SK-N-SH (cell line): ENCODE results near the gene SEMA3A. TPM values are rescaled to one million over a fixed set of nuclear protein-coding genes. Genes with fewer than 3 reads are reported as not detected.
A peak's percentile ranks its signal among the peaks of the same experiment; 100 is the strongest.
"Not testable (repeated sequence)": the region's sequence is repeated elsewhere in the genome, so short reads cannot be mapped to it uniquely, and the experiment has no call there.

ENCODE experiments used
- CTCF ChIA-PET: fragments of 300-600, 350-600 bp; formaldehyde crosslinking; extraction: SDS; loops from one replicate; lab custom pipeline; 2021; lab: Yijun Ruan, JAX
- POLR2A ChIA-PET: fragments of 350-600 bp; sonication (Branson Sonifier 250); formaldehyde crosslinking; extraction: SDS; loops from one replicate; lab custom pipeline; 2020; ENCODE audit warnings: antibody characterized with exemption, inconsistent platforms; lab: Yijun Ruan, JAX
- DNase-seq: peaks from one replicate; pipeline ENCODE4 v3.0.0; 2012
- H2AFZ ChIP-seq: fragments of 200-600 bp; sonication (generic); 2 replicates; pipeline ENCODE4 v1.8.1; 2016; ENCODE audit warnings: antibody characterized with exemption, mild to moderate bottlenecking, low read depth
- H3F3A ChIP-seq: fragments of 200-600 bp; sonication (generic); replicated peaks from 2 replicates; pipeline ENCODE3; 2016; ENCODE audit warnings: antibody characterized with exemption, mild to moderate bottlenecking; ENCODE audit not compliant: insufficient read depth
- H3K27ac ChIP-seq, 2 experiments: fragments of 200-500 bp in 1 of 2; fragments of 200-600 bp in 1 of 2; sonication (Bioruptor generic) in 1 of 2; sonication (generic), shearing (Covaris generic) in 1 of 2; 2 replicates each; pipeline versions ENCODE4 v1.5.1 to v1.6.1; 2014 to 2016; ENCODE audit warnings: low read depth in 2 of 2, inconsistent platforms in 1 of 2, low read length in 1 of 2, mild to moderate bottlenecking in 1 of 2, mixed read lengths in 1 of 2
- H3K27me3 ChIP-seq: fragments of 200-600 bp; sonication (generic), shearing (Covaris generic); 2 replicates; pipeline ENCODE4 v1.6.1; 2016; ENCODE audit warnings: mixed run types; ENCODE audit not compliant: insufficient read depth
- H3K36me3 ChIP-seq, 2 experiments: fragments of 200-500 bp in 1 of 2; fragments of 200-600 bp in 1 of 2; sonication (Bioruptor generic) in 1 of 2; sonication (generic) in 1 of 2; replicated peaks in 1 of 2; 2 replicates each; pipeline versions ENCODE3 to v1.5.1; 2014 to 2016; ENCODE audit warnings: low read length in 1 of 2, mild to moderate bottlenecking in 1 of 2; ENCODE audit not compliant: insufficient read depth in 2 of 2, control insufficient read depth in 1 of 2
- H3K4me1 ChIP-seq, 2 experiments: fragments of 200-500 bp in 1 of 2; fragments of 200-600 bp in 1 of 2; sonication (Bioruptor generic) in 1 of 2; sonication (generic), shearing (Covaris generic) in 1 of 2; 2 replicates each; pipeline versions ENCODE4 v1.5.1 to v1.6.1; 2014 to 2016; ENCODE audit warnings: low read depth in 1 of 2, low read length in 1 of 2, mixed run types in 1 of 2; ENCODE audit not compliant: insufficient read depth in 2 of 2, control insufficient read depth in 1 of 2
- H3K4me2 ChIP-seq: fragments of 200-600 bp; sonication (generic), shearing (Covaris generic); 2 replicates; pipeline ENCODE4 v1.6.1; 2017; ENCODE audit warnings: mixed run types
- H3K4me3 ChIP-seq, 2 experiments: fragments of 200-500 bp in 1 of 2; fragments of 200-600 bp in 1 of 2; sonication (Bioruptor generic) in 1 of 2; sonication (generic), shearing (Covaris generic) in 1 of 2; 2 replicates each; pipeline versions ENCODE4 v1.5.1 to v1.8.1; 2014 to 2016; ENCODE audit warnings: low read depth in 2 of 2, inconsistent platforms in 1 of 2, low read length in 1 of 2, mild to moderate bottlenecking in 1 of 2, mixed read lengths in 1 of 2, moderate library complexity in 1 of 2
- H3K79me2 ChIP-seq: fragments of 200-600 bp; sonication (generic); 2 replicates; pipeline ENCODE4 v1.8.1; 2017; ENCODE audit warnings: mild to moderate bottlenecking; ENCODE audit not compliant: insufficient read depth
- H3K9ac ChIP-seq: fragments of 200-600 bp; sonication (generic); 2 replicates; pipeline ENCODE4 v1.6.1; 2017; ENCODE audit warnings: mixed run types
- H3K9me2 ChIP-seq: fragments of 200-600 bp; sonication (generic); 2 replicates; pipeline ENCODE4 v1.6.1; 2017; ENCODE audit warnings: mixed run types
- H3K9me3 ChIP-seq: fragments of 200-600 bp; sonication (generic); 2 replicates; pipeline ENCODE4 v1.6.1; 2017; ENCODE audit warnings: mixed run types, mild to moderate bottlenecking, moderate library complexity
- H4K20me1 ChIP-seq: fragments of 200-600 bp; sonication (generic); 2 replicates; pipeline ENCODE4 v1.6.1; 2017; ENCODE audit warnings: mild to moderate bottlenecking, mixed run types; ENCODE audit not compliant: insufficient read depth
- FOSL2 ChIP-seq: IDR thresholded peaks from 2 replicates; pipeline ENCODE4 v1.4.0; 2012; ENCODE audit warnings: low read depth, mild to moderate bottlenecking, moderate library complexity, borderline replicate concordance
- FOXJ3 ChIP-seq: sonication (generic); formaldehyde crosslinking; IDR thresholded peaks from 2 replicates; pipeline ENCODE4 v1.5.1; 2020; ENCODE audit warnings: mild to moderate bottlenecking, missing genetic modification reagents
- GABPA ChIP-seq: IDR thresholded peaks from 2 replicates; pipeline ENCODE4 v1.4.0; 2012; ENCODE audit warnings: low read depth, mild to moderate bottlenecking
- GATA2 ChIP-seq: sonication (generic); formaldehyde crosslinking; IDR thresholded peaks from 2 replicates; pipeline ENCODE4 v1.5.0; 2020; ENCODE audit warnings: mild to moderate bottlenecking, missing genetic modification reagents
- JUND ChIP-seq: IDR thresholded peaks from 2 replicates; pipeline ENCODE4 v1.4.0; 2012
- MXI1 ChIP-seq: IDR thresholded peaks from 2 replicates; pipeline ENCODE4 v1.6.1; 2012; ENCODE audit warnings: mild to moderate bottlenecking, low read depth, low read length, improper control_type of control experiment
- RCOR1 ChIP-seq: fragments of 150-350 bp; IDR thresholded peaks from 2 replicates; pipeline ENCODE4 v1.6.1; 2017; ENCODE audit warnings: antibody characterized with exemption, low read length
- RXRA ChIP-seq: IDR thresholded peaks from 2 replicates; pipeline ENCODE4 v1.4.0; 2012; ENCODE audit warnings: low read depth, mild to moderate bottlenecking, borderline replicate concordance
- SMC3 ChIP-seq: IDR thresholded peaks from 2 replicates; pipeline ENCODE4 v1.6.1; 2012; ENCODE audit warnings: low read depth, low read length, improper control_type of control experiment
- TAF1 ChIP-seq: IDR thresholded peaks from 2 replicates; pipeline ENCODE4 v1.6.1; 2012; ENCODE audit warnings: low read depth, mild to moderate bottlenecking, low read length, moderate library complexity, borderline replicate concordance
- TCF12 ChIP-seq: IDR thresholded peaks from 2 replicates; pipeline ENCODE4 v1.4.0; 2012
- WGBS: methylation state at CpG from one replicate; pipeline ENCODE4 v1.1.6; 2017; ENCODE audit warnings: low lambda C conversion rate; 5-methylcytosine and 5-hydroxymethylcytosine counted together
- polyA plus RNA-seq, 3 experiments: library from polyadenylated mRNA; depleted of rRNA; stranded (reverse); fragments of >200 nt; gene quantifications; 2 replicates each; pipeline ENCODE4 v1.2.3, GENCODE V29; 2012
- TF ChIP-seq, protein P1 (sequence below): fragments of 150-350 bp; IDR thresholded peaks from 2 replicates; pipeline ENCODE4 v1.6.1; 2017; ENCODE audit warnings: antibody characterized with exemption, low read length, low read depth, borderline replicate concordance
- TF ChIP-seq, protein P2 (sequence below): IDR thresholded peaks from 2 replicates; pipeline ENCODE4 v1.4.0; 2012; ENCODE audit warnings: low read depth, borderline replicate concordance
- TF ChIP-seq, protein P3 (sequence below): fragments of 200-600 bp; sonication (generic); IDR thresholded peaks from 2 replicates; pipeline ENCODE4 v1.6.1; 2017; ENCODE audit warnings: antibody characterized with exemption, mild to moderate bottlenecking, moderate library complexity
- TF ChIP-seq, protein P4 (sequence below): IDR thresholded peaks from 2 replicates; pipeline ENCODE4 v1.4.0; 2012; ENCODE audit warnings: low read depth, borderline replicate concordance

SEMA3A gene
- polyA plus RNA-seq, 1 of the 3 experiments (the other 2 are of a cell fraction), result 15.9 TPM

DNA sequence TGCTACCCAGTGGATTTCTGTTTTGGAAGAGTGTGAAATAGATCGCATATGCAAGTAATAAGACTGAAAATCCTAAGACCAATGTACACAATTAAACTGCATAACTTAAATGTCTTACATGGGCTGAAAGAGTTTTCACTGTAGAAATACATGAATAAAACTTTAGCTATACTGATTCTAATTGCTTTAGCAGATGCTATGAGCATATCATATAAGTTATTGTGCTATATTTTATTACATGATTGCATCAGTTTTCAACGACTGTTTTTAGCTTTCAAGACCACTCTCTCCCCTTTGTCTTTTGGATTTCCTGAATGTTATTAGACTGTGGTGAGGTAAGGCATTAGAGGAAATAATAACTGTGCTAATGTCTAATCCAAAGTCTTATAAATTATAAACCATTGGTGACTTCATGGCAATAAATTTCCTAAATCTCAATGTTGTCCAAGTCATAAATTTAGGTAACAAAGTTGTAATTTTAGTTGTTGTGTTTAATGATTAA lies 124.5 kb downstream of the SEMA3A start:
- no peak overlapping the region for H3K27ac ChIP-seq
- H3K4me3 ChIP-seq, result no peak overlapping the region
- H2AFZ ChIP-seq, result no peak overlapping the region
- no peak overlapping the region for H3K4me2 ChIP-seq
- no peak for DNase-seq
- ChIA-PET CTCF (no interaction called here), POLR2A (no interaction called here)
- no peaks in the 10 kb centered on the region for H3K9me3 ChIP-seq
- no peak for TF ChIP-seq MXI1
- no peak for TF ChIP-seq FOXJ3 (CRISPR knock-in tag)
- TF ChIP-seq, protein P1, sequence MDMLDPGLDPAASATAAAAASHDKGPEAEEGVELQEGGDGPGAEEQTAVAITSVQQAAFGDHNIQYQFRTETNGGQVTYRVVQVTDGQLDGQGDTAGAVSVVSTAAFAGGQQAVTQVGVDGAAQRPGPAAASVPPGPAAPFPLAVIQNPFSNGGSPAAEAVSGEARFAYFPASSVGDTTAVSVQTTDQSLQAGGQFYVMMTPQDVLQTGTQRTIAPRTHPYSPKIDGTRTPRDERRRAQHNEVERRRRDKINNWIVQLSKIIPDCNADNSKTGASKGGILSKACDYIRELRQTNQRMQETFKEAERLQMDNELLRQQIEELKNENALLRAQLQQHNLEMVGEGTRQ, result no peak
- no peaks in the 10 kb centered on the region for H3K27me3 ChIP-seq
- H3K9ac ChIP-seq, result no peak overlapping the region
- WGBS, result 76% methylated on average over 2 of the region's 2 CpGs
- no peaks in the 10 kb centered on the region for H4K20me1 ChIP-seq
- peaks cover 2 to 12% of the 10 kb centered on the region in 2 experiments; a peak in 2 of 4 replicates for H3K4me1 ChIP-seq
- H3F3A ChIP-seq, result peaks cover 11% of the 10 kb centered on the region
- H3K36me3 ChIP-seq, result no peaks in the 10 kb centered on the region
- no peaks in the 10 kb centered on the region for H3K9me2 ChIP-seq
- no peaks in the 10 kb centered on the region for H3K79me2 ChIP-seq

DNA sequence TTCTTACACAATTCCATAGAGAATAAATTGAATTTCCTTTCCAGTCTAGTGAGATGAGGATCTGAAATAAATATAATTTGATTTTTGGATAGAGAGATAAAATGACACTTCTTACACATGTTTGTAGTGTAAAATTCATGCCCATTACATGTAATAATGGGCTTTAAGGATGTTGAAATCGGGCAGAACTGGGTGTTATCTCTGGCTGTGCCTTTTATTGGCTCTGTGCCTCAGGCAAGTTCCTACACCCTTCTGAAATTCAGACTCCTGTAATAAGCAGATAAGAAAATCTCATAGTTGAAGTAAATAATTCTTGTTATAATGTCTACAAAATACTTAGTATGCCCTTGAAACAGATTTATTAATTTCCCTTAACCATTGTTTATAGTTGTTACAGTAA lies 125.6 kb downstream of the SEMA3A start:
- TF ChIP-seq JUND (no peak), TCF12 (no peak), SMC3 (no peak), RXRA (no peak), RCOR1 (peak; percentile 30; the same call in 1 of the 2 replicates), TAF1 (no peak), GABPA (no peak), FOSL2 (no peak), MXI1 (no peak), GATA2 (CRISPR knock-in tag) (peak; percentile 35; the same call in 1 of the 2 replicates)
- TF ChIP-seq, protein P2, sequence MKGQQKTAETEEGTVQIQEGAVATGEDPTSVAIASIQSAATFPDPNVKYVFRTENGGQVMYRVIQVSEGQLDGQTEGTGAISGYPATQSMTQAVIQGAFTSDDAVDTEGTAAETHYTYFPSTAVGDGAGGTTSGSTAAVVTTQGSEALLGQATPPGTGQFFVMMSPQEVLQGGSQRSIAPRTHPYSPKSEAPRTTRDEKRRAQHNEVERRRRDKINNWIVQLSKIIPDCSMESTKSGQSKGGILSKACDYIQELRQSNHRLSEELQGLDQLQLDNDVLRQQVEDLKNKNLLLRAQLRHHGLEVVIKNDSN, result no peak
- TF ChIP-seq, protein P1, result no peak
- TF ChIP-seq, protein P3, sequence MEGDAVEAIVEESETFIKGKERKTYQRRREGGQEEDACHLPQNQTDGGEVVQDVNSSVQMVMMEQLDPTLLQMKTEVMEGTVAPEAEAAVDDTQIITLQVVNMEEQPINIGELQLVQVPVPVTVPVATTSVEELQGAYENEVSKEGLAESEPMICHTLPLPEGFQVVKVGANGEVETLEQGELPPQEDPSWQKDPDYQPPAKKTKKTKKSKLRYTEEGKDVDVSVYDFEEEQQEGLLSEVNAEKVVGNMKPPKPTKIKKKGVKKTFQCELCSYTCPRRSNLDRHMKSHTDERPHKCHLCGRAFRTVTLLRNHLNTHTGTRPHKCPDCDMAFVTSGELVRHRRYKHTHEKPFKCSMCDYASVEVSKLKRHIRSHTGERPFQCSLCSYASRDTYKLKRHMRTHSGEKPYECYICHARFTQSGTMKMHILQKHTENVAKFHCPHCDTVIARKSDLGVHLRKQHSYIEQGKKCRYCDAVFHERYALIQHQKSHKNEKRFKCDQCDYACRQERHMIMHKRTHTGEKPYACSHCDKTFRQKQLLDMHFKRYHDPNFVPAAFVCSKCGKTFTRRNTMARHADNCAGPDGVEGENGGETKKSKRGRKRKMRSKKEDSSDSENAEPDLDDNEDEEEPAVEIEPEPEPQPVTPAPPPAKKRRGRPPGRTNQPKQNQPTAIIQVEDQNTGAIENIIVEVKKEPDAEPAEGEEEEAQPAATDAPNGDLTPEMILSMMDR, result no peak
- TF ChIP-seq, protein P4, sequence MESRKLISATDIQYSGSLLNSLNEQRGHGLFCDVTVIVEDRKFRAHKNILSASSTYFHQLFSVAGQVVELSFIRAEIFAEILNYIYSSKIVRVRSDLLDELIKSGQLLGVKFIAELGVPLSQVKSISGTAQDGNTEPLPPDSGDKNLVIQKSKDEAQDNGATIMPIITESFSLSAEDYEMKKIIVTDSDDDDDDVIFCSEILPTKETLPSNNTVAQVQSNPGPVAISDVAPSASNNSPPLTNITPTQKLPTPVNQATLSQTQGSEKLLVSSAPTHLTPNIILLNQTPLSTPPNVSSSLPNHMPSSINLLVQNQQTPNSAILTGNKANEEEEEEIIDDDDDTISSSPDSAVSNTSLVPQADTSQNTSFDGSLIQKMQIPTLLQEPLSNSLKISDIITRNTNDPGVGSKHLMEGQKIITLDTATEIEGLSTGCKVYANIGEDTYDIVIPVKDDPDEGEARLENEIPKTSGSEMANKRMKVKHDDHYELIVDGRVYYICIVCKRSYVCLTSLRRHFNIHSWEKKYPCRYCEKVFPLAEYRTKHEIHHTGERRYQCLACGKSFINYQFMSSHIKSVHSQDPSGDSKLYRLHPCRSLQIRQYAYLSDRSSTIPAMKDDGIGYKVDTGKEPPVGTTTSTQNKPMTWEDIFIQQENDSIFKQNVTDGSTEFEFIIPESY, result no peak
- CTCF ChIA-PET, result no interaction called here
- no peak overlapping the region for H3K27ac ChIP-seq
- H3K79me2 ChIP-seq, result no peaks in the 10 kb centered on the region
- H3K9me2 ChIP-seq, result no peaks in the 10 kb centered on the region
- H3F3A ChIP-seq, result peaks cover 7% of the 10 kb centered on the region
- H3K36me3 ChIP-seq, result no peaks in the 10 kb centered on the region
- H3K27me3 ChIP-seq, result no peaks in the 10 kb centered on the region
- H3K9me3 ChIP-seq, result no peaks in the 10 kb centered on the region
- WGBS, result 73% methylated on average over 1 of the region's 1 CpG
- DNase-seq, result no peak
- no peaks in the 10 kb centered on the region for H4K20me1 ChIP-seq
- H2AFZ ChIP-seq, result no peak overlapping the region
- H3K4me2 ChIP-seq, result no peak overlapping the region
- POLR2A ChIA-PET, result no interaction called here
- H3K4me3 ChIP-seq, result no peak overlapping the region
- no peak overlapping the region for H3K9ac ChIP-seq
- peaks cover under 1 to 8% of the 10 kb centered on the region in 2 experiments; a peak in 2 of 4 replicates for H3K4me1 ChIP-seq

DNA sequence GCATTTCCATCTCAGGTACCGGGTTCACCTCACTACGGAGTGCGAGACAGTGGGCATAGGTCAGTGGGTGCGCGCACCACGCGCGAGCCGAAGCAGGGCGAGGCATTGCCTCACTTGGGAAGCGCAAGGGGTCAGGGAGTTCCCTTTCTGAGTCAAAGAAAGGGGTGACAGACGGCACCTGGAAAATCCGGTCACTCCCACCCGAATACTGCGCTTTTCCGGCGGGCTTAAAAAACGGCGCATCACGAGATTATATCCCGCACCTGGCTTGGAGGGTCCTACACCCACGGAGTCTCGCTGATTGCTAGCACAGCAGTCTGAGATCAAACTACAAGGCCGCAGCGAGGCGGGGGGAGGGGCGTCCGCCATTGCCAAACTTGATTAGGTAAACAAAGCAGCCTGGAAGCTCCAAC lies 132.1 kb downstream of the SEMA3A start:
- Histone ChIP-seq H3K4me1 (peaks cover 2 to 26% of the 10 kb centered on the region in 2 experiments; a peak in 3 of 4 replicates), H3F3A (peaks cover 28% of the 10 kb centered on the region)
- H3K9me3 ChIP-seq, H3K4me3 ChIP-seq, H2AFZ ChIP-seq, POLR2A ChIA-PET, H3K27me3 ChIP-seq, H4K20me1 ChIP-seq, H3K9ac ChIP-seq, CTCF ChIA-PET, DNase-seq, H3K9me2 ChIP-seq, H3K36me3 ChIP-seq, H3K79me2 ChIP-seq, H3K4me2 ChIP-seq, H3K27ac ChIP-seq: not testable (repeated sequence)
- over 99% methylated on average over 28 of the region's 28 CpGs for WGBS
